HG03354 (cell line): ENCODE results near the gene CNKSR1.
"Not testable (repeated sequence)": the region's sequence is repeated elsewhere in the genome, so short reads cannot be mapped to it uniquely, and the experiment has no call there.

Experiments
- ATAC-seq: cut with Tn5 transposase; IDR thresholded peaks from one replicate; pipeline ENCODE4 v1.9.1; 2021; ENCODE audit warnings: mild to moderate bottlenecking; ENCODE audit not compliant: unreplicated experiment, poor library complexity, severe bottlenecking

Gene CNKSR1

DNA sequence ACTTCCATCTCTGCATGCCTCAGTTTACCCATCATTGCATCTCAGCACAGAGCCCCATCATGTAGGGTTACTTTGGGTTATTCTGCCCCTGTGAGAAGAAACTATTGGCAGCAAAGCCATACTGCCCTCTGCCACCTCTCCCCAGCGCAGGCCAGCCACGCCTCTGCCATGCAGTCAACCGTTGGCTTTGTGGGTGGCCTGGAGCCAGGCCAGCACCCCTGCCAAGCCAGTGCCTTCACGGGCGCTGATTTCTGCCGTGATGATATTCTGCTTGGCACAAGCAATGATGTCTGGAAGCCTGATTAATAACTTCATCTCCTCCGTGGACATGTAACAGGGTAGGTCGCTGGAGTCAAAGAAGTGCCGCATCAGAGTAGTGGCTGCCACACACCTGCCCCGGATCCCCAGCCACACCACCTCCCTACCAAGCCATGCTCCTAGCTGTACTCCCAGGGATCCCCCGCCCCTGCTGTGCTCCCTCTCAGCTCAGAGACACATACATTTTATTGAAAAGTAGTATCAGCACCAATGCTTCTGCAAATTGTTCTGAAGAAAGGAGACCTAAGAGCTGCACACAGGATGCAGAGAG lies 41.7 kb downstream of the CNKSR1 start:
- ATAC-seq: no peak

DNA sequence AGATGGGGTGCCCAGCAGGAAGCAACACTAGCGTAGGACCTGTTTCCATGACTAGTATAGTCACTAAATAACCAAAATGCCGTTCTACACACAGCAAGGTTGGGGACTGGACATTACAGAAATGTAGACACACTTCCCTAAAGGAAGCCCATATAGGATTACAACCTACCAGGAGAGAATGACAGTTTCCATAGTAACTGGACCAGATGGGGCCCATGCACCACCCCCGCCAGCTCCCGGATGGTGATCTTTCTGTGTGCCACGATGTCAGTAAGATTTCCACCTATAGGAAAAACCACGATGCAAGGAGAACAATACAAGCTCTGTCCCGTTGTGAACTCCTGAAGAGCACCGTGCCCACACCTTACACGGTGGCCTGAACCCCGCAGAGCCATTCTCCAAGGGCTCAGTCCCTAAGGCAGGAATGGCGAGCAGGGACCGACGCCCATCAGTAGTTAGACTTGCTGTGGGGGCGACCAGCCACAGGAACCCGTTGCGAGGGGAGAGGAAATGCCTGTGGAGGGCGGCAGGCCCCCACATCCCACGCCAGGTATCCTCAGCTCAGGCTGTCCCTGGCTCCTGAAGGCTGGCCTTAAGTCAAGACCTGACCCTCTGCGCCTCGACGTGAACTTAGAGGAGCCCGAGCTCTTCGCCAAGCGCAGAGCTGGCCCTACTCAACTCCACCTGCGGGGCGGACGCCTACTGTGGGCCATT lies 43.1 kb downstream of the CNKSR1 start:
- no peak for ATAC-seq

DNA sequence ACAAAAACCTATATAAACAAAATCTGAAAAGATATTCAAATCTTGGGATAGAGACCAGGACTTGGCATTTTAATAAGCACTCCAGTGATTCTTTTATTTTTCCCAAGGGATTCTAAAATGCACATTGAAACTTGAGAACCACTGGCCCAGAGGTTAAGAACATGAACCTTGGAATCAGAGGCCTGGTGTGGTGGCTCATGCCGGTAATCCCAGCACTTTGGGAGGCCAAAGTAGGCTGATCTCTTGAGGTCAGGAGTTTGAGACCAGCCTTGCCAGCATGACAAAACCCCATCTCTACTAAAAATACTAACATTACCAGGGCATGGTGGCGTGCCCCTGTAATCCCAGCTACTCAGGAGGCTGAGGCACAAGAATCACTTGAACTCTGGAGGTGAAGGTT lies 43.8 kb downstream of the CNKSR1 start:
- no peak for ATAC-seq

DNA sequence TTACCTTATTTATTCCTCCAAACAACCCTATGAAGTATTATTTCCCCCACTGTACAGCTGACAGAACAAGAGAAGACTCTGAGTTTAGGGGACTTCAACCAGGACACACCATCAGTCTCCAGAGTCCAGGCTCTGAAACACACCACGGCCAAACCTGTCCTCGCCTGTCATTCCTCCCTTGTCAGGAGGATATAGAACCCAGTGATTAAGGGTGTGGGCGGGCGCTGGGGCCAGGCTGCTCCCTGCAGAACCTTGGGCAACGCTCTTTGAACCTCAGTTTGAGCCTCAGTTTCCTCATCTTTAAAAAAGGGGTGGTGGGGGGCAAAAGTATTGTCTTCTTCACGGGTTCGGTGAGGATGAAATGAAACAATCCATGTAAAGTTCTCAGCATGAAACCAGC lies 47.3 kb downstream of the CNKSR1 start:
- ATAC-seq: no peak

DNA sequence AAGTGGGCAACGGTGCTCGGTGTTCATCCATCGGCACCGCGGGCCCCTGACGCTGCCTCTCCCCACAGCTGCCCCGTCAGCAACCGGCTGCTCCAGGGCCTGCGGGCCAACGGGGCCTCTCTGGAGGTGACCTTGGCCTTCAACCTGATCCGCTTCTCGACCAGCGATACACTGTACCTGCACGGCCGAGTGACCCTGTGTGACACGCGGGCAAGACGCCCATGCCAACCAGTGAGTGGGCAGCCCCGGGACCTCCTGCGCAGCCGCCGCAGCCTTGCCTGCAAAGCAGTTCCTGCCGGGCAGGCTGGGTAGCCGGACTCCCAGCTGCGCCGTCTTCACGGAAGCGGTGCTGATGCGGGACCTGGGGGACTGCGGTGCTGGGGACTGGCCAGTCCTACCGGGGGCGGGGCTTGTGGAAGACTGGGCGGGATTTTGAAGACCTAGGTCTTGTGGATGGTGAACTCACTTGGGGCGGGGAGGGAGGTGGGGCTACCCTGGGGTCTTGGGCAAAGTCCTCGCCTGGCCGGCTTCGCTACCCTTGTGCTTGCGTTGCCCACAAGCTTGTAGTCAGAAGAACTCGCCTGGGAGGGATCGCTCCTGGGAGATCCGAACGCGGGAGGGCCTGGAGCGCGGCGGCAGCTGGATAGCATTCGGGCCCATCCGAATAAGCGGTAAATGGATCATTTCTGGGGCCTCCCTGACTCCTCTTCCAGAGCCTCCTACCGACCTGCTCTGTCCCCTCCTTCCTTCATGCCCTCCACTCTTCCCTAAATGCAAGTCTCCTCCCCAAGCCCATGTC lies 47.9 kb downstream of the CNKSR1 start:
- ATAC-seq: no peak

DNA sequence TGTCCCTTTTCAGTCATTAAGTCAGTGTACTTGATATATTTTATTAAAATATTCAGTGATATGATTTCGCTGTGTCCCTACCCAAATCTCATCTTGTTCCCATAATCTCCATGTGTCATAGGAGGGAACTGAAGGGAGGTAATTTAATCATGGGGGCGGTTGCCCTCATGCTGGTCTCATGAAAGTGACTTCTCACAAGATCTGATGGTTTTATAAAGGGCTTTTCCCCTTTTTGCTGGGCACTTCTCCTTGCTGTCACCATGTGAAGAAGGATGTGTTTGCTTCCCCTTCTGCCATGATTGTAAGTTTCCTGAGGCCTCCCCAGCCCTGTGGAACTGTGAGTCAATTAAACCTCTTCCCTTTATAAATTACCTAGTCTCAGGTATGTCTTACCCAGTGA lies 53.4 kb downstream of the CNKSR1 start:
- not testable (repeated sequence) for ATAC-seq

DNA sequence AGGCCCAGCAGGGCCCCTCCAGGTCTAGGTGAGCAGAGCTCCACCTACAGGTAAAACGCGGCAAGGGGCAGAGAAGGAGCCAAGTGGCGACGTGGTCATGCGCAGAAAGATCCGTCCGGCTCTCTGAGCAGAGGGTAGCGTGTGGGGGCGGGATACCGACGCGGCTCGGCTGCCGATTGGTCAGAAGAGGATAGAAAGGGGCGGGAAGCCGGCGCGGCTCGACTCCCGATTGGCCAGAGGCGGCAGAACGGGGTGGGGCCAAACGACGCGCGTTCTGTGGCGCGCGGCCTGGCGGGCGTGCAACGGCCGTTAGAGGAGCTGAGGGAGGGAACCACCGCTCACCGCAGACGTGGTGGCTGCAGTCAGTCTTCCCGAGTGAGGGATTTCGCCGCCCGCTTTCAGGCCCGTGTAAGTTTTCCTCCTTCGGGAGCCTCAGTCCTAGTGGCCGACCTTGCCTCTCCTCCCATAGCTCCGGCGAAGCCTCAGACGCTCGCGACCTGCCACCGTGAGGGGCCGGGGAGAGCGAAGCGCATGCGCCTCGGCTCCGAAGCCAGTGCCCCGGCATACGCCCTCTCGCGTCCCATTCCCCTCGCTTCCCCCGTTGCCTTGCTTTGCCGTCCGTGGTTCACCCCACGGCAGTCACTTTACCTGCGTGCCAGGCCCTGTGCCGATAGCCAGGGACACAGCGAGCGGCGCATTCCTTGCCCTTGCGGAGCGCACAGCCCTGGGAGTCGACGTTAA lies 56.8 kb downstream of the CNKSR1 start, which contains the start of gene CEP85:
Gene CEP85, plus strand, starts transcription at position 298 of the 741 bp plus-strand sequence. CDS start 5,584 bp downstream, outside the sequence.
- ATAC-seq: peak; percentile 91

DNA sequence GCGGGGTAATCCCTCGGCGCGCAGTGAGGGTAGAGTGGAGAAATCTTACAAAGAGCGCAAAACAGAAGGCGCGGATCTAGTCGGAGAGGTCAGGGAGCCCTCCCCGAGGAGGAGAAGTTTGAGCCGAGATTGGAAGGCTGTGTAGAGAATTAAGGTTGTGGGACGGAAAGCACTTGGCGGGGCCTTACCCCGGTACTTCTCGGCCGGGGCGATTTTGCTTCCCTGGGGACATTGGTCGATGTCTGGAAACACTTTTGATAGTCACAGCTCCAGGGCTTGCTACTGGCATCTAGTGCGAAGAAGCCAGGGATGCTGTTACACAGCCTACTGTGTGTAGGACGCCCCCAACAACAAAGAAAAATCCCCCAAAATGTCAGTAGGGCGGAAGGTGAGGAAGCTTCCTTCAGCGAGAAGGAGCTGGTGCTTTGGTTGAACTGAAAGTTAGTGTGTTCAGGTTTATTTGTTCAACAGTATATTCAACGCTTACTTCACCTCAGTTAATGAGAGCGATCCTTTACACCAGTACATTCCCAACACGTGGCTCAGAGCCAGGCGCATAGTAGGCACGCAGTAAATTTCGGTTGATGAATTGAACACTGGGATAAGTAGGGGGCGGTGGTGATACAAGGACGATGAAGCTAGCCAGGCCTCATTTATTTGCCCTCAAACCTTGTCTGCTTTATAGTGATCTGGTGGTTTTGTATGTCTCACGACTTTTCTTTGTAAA lies 57.5 kb downstream of the CNKSR1 start:
- no peak for ATAC-seq

DNA sequence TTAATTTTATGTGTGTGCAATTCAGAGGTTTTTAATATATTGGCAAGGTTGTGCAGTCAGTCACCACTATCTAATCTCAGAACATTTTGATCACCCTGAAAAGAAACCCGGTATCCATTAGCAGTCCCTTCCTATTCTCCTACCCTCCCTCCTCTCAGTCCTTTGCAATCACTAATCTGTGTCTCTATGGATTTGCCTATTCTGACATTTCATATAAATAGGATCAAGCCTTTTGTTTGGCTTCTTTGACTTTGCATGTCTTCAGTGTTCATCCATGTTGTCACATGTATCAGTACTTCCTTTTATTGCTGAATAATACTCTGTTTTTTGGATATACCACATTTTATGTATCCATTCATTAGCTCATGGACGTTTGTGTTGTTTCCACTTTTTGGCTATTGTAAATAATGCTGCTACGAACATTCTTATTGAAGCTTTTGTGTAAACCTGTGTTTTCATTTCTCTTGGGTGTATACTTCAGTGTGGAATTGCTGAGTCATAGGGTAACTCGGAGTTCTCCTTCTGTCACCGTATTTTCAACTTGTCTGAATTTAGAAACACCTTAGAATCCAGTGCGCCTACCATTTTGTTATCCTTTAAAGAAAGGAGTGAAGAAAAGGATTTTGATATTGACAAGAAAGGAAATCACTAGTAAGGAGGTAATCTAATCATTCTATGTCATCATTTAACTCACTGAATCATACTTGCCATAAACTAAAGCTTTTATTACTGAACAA lies 60.1 kb downstream of the CNKSR1 start:
- ATAC-seq: no peak
